CD14-positive monocyte (primary cell): Measurements from ENCODE around the gene GPR75. TPM values are rescaled to one million over a fixed set of nuclear protein-coding genes. Genes with fewer than 3 reads are reported as not detected.

Source experiments
- DNase-seq, 3 donors: peaks; one replicate each; pipeline ENCODE4 v3.0.0-alpha.2; 2011 to 2022
- H2AFZ ChIP-seq: 2 replicates; pipeline ENCODE4 v1.6.0; 2012; ENCODE audit warnings: mild to moderate bottlenecking, low read depth, low read length, inconsistent platforms; ENCODE audit not compliant: insufficient read depth, poor library complexity, severe bottlenecking
- H3K27ac ChIP-seq, 2 donors: 1 replicate in 1 of 2; 2 replicates in 1 of 2; pipeline ENCODE4 v1.5.1; 2012 to 2013; ENCODE audit warnings: low read length in 2 of 2, control low read depth in 1 of 2, inconsistent platforms in 1 of 2, low read depth in 1 of 2, mild to moderate bottlenecking in 1 of 2
- H3K27me3 ChIP-seq, 2 donors: one replicate each; pipeline versions ENCODE4 v1.6.0 to v1.6.1; 2011 to 2013; ENCODE audit warnings: low read length in 2 of 2; ENCODE audit not compliant: control insufficient read depth in 2 of 2, insufficient read depth in 2 of 2
- H3K36me3 ChIP-seq, 2 donors: replicated peaks in 1 of 2; 1 replicate in 1 of 2; 2 replicates in 1 of 2; pipeline versions ENCODE4 v1.5.1 to v1.6.1; 2012 to 2013; ENCODE audit warnings: low read length in 2 of 2, control low read depth in 1 of 2, inconsistent platforms in 1 of 2, mild to moderate bottlenecking in 1 of 2; ENCODE audit not compliant: insufficient read depth in 2 of 2, control insufficient read depth in 1 of 2
- H3K4me1 ChIP-seq, 2 donors: 1 replicate in 1 of 2; 2 replicates in 1 of 2; pipeline versions ENCODE4 v1.5.1 to v1.6.1; 2012 to 2013; ENCODE audit warnings: low read length in 2 of 2, control low read depth in 1 of 2, inconsistent platforms in 1 of 2, mild to moderate bottlenecking in 1 of 2, moderate library complexity in 1 of 2; ENCODE audit not compliant: insufficient read depth in 2 of 2, control insufficient read depth in 1 of 2
- H3K4me2 ChIP-seq: replicated peaks from 2 replicates; pipeline ENCODE3; 2012; ENCODE audit warnings: low read length, moderate library complexity, mild to moderate bottlenecking; ENCODE audit not compliant: poor library complexity, severe bottlenecking; ENCODE audit errors: extremely low read depth
- H3K4me3 ChIP-seq, 3 experiments: fragments of 200-600 bp in 1 of 3; sonication (generic) in 1 of 3; replicated peaks in 1 of 3; 1 replicate in 2 of 3; 2 replicates in 1 of 3; pipeline ENCODE4 v1.5.1; 2011 to 2013; ENCODE audit warnings: low read length in 3 of 3, mild to moderate bottlenecking in 3 of 3, control low read depth in 2 of 3, low read depth in 2 of 3, inconsistent platforms in 1 of 3, moderate library complexity in 1 of 3
- H3K79me2 ChIP-seq: 2 replicates; pipeline ENCODE4 v1.6.0; 2012; ENCODE audit warnings: mild to moderate bottlenecking, control low read depth, inconsistent platforms, low read length, moderate library complexity; ENCODE audit not compliant: insufficient read depth
- H3K9ac ChIP-seq: 2 replicates; pipeline ENCODE4 v1.6.0; 2017; ENCODE audit warnings: low read length, mild to moderate bottlenecking; ENCODE audit not compliant: insufficient read depth, poor library complexity, severe bottlenecking
- H3K9me3 ChIP-seq, 2 donors: replicated peaks in 1 of 2; 1 replicate in 1 of 2; 2 replicates in 1 of 2; pipeline versions ENCODE4 v1.5.1 to v1.6.1; 2012 to 2013; ENCODE audit warnings: low read length in 2 of 2, control low read depth in 1 of 2; ENCODE audit not compliant: control insufficient read depth in 1 of 2, insufficient read depth in 1 of 2
- H4K20me1 ChIP-seq: 2 replicates; pipeline ENCODE4 v1.6.0; 2012; ENCODE audit warnings: mild to moderate bottlenecking, low read length, control low read depth, moderate library complexity; ENCODE audit not compliant: insufficient read depth
- H3K27ac Mint-ChIP-seq, 7 donors: one replicate each; pipeline ENCODE4 v1.8.0; 2020; ENCODE audit warnings: mild to moderate bottlenecking in 7 of 7, mixed read lengths in 7 of 7, moderate library complexity in 6 of 7, inconsistent platforms in 2 of 7
- H3K27me3 Mint-ChIP-seq, 3 donors: one replicate each; pipeline ENCODE4 v1.8.0; 2021 to 2022; ENCODE audit warnings: low read depth in 3 of 3, mild to moderate bottlenecking in 3 of 3, mixed read lengths in 3 of 3, moderate library complexity in 3 of 3, inconsistent platforms in 1 of 3
- H3K36me3 Mint-ChIP-seq, 2 donors: one replicate each; pipeline ENCODE4 v1.8.0; 2020; ENCODE audit warnings: mixed read lengths in 2 of 2, inconsistent platforms in 1 of 2, mild to moderate bottlenecking in 1 of 2
- H3K4me1 Mint-ChIP-seq: one replicate; pipeline ENCODE4 v1.8.0; 2020; ENCODE audit warnings: mild to moderate bottlenecking, mixed read lengths
- H3K4me3 Mint-ChIP-seq, 2 donors: one replicate each; pipeline ENCODE4 v1.8.0; 2020; ENCODE audit warnings: mild to moderate bottlenecking in 2 of 2, mixed read lengths in 2 of 2, moderate library complexity in 1 of 2
- H3K9me3 Mint-ChIP-seq, 7 donors: one replicate each; pipeline ENCODE4 v1.8.0; 2020 to 2022; ENCODE audit warnings: mixed read lengths in 7 of 7, mild to moderate bottlenecking in 6 of 7, moderate library complexity in 6 of 7, inconsistent platforms in 2 of 7
- CTCF ChIP-seq: fragments of 200-600 bp; IDR thresholded peaks from one replicate; pipeline ENCODE4 v1.8.0; 2022; ENCODE audit warnings: antibody characterized with exemption, mild to moderate bottlenecking
- WGBS: methylation state at CpG from one replicate; pipeline ENCODE4 v1.1.5; 2013; ENCODE audit warnings: missing lambda C conversion rate; ENCODE audit not compliant: insufficient coverage; 5-methylcytosine and 5-hydroxymethylcytosine counted together
- intact Hi-C, 2 donors: fragments of 100-400 bp; cut with micrococcal nuclease; formaldehyde crosslinking; loops; one replicate each; pipeline versions ENCODE4 v1.15.0 to v1.15.1; 2023
- polyA plus RNA-seq, 3 donors: library from polyadenylated mRNA; depleted of rRNA in 1 of 3; unstranded in 2 of 3; stranded (reverse) in 1 of 3; fragments of 300-500 nt in 2 of 3; fragments of >200 nt in 1 of 3; fragmentation: Illumina TruSeq in 2 of 3; gene quantifications; 1 replicate in 2 of 3; 2 replicates in 1 of 3; pipeline ENCODE4 v1.2.3, GENCODE V29; 2012 to 2021

GPR75 gene
- polyA plus RNA-seq, 3 donors: 2.2 TPM; not detected in 2

GRCh38 chr2:53827398-53828175 lies 32.2 kb downstream of the GPR75 start:
- Histone ChIP-seq H3K79me2 (no peaks in the 10 kb centered on the region), H3K4me1 (no peaks in the 10 kb centered on the region), H2AFZ (no peak overlapping the region), H4K20me1 (no peaks in the 10 kb centered on the region), H3K4me2 (no peak overlapping the region), H3K9ac (no peak overlapping the region), H3K27me3 (no peaks in the 10 kb centered on the region), H3K4me3 (no peak overlapping the region), H3K36me3 (no peaks in the 10 kb centered on the region), H3K9me3 (no peaks in the 10 kb centered on the region), H3K27ac (no peak overlapping the region)
- Mint-ChIP-seq H3K36me3 (peaks cover 4 to 6% of the 10 kb centered on the region in 2 donors), H3K27ac (no peak overlapping the region), H3K4me3 (no peak overlapping the region), H3K9me3 (peaks cover 0 to 1% (median 0%) of the 10 kb centered on the region in 7 donors), H3K4me1 (no peaks in the 10 kb centered on the region), H3K27me3 (peaks cover 0 to 4% (median 0%) of the 10 kb centered on the region in 3 donors)
- WGBS: 80% methylated on average over 1 of the region's 3 CpGs
- intact Hi-C loops: no loop called here
- no peak for DNase-seq
- no peak for TF ChIP-seq CTCF

DNA sequence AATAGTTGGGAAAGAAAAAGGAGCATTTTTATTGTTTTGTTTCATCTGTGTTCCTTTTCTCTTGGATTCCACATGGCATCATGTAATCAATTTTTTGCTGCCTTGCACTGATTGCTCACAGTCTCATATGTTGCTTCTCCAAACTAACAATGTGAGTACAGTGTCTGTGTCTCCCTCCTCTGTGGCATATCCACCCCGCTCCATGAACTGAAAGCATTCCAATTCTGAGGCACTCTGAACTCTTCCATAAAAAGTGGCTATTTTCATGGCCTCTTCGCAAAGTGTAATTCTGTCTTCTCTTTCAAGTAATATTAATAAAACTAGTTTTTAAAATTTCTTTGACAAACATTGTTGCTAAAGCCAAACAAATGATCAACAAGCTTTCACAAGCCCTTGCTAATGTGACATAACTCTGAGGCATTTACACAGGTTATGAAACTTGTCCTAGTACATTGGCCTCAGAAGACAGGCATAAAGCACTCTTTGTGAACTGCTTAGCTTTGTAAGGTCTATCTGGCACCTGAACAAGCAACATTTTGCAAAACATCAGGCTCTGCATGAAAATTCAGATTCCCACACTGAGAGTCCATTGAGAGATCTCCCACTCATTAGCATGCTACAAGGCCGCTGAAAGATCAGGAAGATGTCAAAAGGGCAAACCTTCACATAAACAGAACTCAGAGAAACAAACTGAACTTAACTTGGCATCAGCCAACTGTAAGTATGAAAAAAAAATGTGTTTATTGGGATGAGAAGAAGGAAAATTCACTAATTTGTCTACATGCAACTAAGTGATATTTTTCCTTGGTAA lies 33.0 kb downstream of the GPR75 start:
- Histone ChIP-seq H3K79me2 (no peaks in the 10 kb centered on the region), H2AFZ (no peak overlapping the region), H3K27ac (no peak overlapping the region), H3K27me3 (no peaks in the 10 kb centered on the region), H3K4me3 (no peak overlapping the region), H4K20me1 (no peaks in the 10 kb centered on the region), H3K36me3 (no peaks in the 10 kb centered on the region), H3K9me3 (no peaks in the 10 kb centered on the region), H3K4me1 (no peaks in the 10 kb centered on the region), H3K4me2 (no peak overlapping the region), H3K9ac (no peak overlapping the region)
- intact Hi-C loops: no loop called here
- no peak overlapping the region for H3K27ac Mint-ChIP-seq
- no peak for DNase-seq
- TF ChIP-seq CTCF: no peak
- no peaks in the 10 kb centered on the region for H3K4me1 Mint-ChIP-seq
- no CpG with 5 or more reads among the region's 3 CpGs for WGBS
- peaks cover 6% of the 10 kb centered on the region in 2 donors for H3K36me3 Mint-ChIP-seq
- no peak overlapping the region for H3K4me3 Mint-ChIP-seq
- H3K9me3 Mint-ChIP-seq: peaks cover 0 to 1% (median 0%) of the 10 kb centered on the region in 7 donors
- peaks cover 0 to 4% (median 0%) of the 10 kb centered on the region in 3 donors for H3K27me3 Mint-ChIP-seq
